Activated T-helper 9 cell treated with anti-CD3 and anti-CD28 coated beads, Interleukin-2, amount 50 U/mL, for 16 hours (primary cell): ENCODE measurements around the gene PYCARD.
A peak's percentile ranks its signal among the peaks of the same experiment; 100 is the strongest.
"Not testable (repeated sequence)": the region's sequence is repeated elsewhere in the genome, so short reads cannot be mapped to it uniquely, and the experiment has no call there.

ENCODE experiments used
- DNase-seq: peaks from one replicate; pipeline ENCODE4 v3.0.0-alpha.2; 2020; ENCODE audit warnings: low read depth

PYCARD gene

GRCh38 chr16:31190818-31191444, 11.6 kb downstream of the PYCARD start:
- no peak for DNase-seq

GRCh38 chr16:31190061-31190460, 12.5 kb downstream of the PYCARD start:
- DNase-seq = no peak

DNA sequence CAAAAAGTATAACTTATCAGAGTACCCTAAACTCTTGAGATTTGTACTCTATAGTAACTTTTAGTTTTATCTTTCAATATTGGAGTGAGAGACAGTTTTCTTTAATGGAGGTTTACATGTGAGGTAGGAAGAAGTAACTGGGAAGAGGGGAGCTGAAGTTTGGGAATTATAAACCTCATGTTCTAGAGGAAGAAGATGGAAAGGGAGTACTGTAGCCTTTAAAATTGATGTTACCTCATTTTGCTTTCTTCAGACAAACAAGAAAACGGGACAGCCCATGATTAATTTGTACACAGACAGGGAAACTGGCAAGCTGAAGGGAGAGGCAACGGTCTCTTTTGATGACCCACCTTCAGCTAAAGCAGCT, 13.2 kb downstream of the PYCARD start:
- DNase-seq = no peak

DNA sequence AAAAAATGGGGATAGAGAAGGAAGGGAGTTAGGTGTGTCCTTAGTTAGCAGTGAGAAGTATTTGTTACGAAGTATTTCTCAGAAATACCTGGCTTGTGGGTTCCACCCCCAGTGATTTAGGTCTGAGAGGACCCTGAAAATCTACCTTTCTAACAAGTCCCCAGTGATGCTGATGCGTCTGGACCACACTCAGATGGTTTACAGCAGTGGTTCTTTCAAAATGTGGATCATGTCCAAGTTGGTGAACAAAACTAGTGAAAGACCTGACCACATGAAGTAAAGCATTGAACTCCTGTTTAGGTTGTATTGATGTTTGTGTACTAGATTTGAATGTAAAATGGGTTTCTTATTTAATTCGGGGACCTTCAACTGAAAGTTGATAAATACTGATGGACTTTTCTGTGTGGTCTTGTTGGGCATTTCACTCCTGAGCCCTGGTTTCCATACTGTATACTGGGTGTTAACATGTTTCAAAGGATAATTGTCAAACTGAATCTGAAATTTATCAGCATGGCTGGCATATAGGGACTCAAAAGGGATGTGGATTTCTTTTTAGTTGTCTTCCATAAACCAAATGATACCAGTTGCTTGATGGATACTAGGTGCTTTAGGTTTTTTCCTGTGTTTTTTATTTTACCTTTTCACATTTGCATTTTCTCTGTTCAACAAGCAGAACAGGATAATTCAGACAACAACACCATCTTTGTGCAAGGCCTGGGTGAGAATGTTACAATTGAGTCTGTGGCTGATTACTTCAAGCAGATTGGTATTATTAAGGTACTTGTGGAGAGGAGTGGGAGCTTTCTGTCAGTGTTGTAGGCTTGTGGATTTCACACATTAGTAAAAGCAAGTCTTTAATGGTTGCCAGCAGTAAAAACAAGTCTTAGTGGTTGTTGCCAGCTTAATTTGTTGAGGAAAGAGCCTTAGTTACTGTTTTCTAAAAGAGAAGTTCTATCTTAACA, 13.8 kb downstream of the PYCARD start:
- no peak for DNase-seq

DNA sequence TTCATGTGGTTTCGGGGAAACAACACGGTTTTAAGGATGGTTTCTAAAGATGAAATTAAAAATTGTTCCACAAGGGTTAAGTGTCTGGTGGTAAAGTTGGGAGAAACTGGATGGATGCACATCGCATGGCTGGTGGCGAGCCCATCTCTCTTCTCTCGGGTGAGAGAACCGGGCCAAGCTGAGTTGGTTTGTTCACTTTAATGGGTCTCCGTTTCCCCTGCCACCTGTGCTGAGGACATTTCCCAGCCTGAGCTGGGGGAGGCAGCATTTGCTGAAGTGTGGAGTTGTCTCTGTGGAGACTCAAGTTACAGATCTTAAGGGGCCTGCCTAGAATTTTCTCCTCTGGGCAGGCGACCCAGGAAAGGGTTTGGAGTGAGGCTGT, 14.8 kb downstream of the PYCARD start:
- DNase-seq = no peak

- DNase-seq = no peak
Observed at GRCh38 chr16:31186930-31187807, 15.4 kb downstream of the PYCARD start.

DNA sequence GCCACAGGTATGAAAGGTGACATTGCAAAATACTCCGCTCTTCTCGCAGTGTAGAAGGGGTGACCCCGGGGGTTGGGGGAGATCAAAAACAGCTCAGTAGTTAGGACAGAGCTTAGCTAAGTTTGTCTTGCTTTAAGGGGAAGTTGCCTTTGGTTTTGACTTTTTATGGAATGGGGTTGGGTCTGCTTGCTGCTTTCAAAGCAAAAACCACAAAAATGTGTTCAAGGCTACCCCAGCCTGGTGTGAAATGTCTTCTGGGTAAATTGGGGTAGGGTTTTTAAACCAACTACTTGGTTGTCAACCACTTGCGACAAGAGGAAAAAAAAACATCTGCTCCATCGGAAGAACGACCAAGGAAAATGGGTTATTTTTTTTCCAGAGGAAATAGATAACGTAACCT, 16.4 kb downstream of the PYCARD start:
- DNase-seq = no peak

DNA sequence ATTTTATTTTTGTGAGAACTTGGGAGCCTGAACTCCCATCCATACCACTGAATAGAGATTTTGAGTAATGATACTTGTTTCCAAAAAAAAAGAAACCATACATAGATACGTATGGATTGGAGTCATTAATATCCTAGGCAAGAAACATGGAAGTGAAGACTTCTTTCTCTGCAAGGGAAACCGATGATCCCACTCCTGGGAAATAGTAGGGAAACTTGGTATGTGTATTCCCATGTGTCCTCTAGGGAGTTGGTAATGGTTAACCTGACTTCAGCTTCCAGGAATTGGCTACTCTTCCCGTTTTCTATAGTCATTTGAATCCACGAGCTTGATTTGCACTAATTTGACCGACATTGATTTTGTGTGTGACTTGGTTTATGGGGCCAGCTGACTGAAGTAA, 17.2 kb downstream of the PYCARD start:
- DNase-seq = no peak

DNA sequence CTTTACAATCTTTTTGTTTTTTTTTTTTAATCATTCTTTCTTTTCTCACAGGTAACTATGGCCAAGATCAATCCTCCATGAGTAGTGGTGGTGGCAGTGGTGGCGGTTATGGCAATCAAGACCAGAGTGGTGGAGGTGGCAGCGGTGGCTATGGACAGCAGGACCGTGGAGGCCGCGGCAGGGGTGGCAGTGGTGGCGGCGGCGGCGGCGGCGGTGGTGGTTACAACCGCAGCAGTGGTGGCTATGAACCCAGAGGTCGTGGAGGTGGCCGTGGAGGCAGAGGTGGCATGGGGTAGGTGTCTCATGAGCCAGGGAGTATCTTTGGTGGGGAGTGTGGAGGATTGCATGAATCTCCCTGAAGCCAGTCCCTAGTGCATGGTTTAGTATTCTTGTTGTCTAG, 17.7 kb downstream of the PYCARD start:
- no peak for DNase-seq

DNA sequence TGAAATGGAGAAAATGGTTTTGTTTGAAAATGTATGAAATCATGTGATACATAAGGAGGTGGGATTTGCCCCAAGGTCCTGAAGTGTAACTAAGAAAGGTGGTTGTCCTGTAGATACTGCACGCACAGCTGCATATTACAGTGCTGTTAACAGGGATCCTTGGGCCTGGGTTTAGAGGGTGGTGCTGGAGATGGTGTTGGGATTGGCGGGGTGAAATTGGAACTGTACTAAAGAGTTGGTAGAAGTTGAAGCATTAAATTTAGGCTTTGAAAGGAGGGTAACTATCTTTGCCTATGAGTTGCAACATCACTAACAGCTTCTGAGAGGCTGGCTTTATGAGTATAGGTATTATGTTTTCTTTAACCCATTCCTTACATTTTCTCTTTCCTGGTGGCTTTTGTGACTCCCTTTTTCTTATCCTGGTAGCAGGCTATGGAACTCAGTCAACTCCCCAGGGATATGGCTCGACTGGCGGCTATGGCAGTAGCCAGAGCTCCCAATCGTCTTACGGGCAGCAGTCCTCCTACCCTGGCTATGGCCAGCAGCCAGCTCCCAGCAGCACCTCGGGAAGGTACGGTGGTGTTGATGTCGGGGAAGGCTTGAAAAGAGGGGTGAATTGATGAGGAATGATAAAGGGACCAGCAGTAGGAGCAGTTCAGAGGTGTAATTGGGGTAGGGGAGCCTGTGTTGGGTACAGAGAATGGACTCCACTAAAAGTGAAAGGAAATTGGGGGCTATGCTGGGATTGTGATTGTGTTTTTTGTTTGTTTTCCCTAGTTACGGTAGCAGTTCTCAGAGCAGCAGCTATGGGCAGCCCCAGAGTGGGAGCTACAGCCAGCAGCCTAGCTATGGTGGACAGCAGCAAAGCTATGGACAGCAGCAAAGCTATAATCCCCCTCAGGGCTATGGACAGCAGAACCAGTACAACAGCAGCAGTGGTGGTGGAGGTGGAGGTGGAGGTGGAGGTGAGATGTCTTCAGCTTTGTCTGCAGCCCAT, 18.8 kb downstream of the PYCARD start:
- DNase-seq = no peak

DNA sequence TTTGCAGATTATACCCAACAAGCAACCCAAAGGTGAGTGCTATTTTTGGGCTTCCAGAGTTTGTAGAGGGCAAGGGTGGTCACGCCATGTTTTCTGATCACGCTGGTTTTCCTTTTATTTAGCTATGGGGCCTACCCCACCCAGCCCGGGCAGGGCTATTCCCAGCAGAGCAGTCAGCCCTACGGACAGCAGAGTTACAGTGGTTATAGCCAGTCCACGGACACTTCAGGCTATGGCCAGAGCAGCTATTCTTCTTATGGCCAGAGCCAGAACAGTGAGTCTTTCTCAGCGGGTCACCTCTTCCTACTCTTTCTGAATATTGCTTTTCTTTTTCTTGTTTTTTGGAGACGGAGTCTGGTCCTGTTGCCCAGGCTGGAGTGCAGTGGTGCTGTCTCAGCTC, 20.2 kb downstream of the PYCARD start:
- DNase-seq = no peak

- DNase-seq = no peak
Observed at GRCh38 chr16:31181102-31181830, 21.3 kb downstream of the PYCARD start.

DNA sequence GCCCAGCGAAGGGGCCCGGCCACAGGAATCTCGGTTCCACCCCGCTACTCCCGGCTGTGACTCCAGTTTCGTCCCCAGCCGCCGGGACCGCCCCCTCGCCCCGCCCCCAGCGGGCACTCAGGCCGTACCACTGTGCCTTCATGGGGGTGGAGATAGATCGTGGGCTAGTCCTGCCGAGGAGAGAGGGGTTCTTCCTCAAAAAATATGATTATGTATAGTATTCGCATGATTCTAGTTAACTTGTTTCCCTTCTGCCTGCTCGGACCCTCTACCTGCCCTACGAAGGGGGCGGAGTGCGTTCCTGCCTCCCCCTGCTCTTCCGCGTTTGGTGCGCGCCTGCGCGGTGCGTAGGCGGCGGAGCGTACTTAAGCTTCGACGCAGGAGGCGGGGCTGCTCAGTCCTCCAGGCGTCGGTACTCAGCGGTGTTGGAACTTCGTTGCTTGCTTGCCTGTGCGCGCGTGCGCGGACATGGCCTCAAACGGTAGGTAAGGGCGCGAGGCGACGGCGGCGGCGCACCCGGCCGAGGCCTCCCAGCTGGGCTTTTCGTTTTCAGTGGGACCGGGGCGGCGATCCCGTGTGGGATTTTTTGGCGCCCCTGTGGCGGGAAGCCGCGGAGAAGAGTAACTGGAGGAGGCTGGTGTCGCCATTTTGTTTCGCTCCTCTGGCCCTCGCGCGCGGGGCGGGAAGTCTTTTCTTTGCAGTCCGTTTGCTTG, 22.7 kb downstream of the PYCARD start, which contains the start of gene FUS:
FUS (plus strand) TSS at position 393 of the 713 bp plus-strand sequence; CDS start at position 469, 76 bp downstream.
- peak; percentile 85 for DNase-seq

- no peak for DNase-seq
Observed at GRCh38 chr16:31179219-31179746, 23.3 kb downstream of the PYCARD start.

DNA sequence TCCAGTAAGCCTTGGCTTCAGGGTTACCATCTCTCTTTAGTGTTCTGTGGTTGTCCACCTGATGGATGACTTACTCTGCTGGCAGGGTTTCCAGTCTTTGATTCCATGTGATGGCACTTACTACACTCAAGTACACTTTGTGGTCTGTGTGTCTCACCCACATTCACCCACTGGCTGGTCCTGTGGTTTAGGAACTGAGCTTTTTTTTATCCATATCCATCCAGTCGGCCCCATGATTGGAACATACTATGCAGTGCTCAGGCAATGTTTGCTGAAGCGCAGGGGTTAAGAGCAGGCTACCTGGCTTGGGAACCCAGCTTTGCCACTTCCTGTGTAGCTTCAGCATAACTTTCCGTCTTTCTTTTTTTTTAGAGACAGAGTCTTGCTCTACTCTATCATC, 25.4 kb downstream of the PYCARD start:
- DNase-seq = no peak

DNA sequence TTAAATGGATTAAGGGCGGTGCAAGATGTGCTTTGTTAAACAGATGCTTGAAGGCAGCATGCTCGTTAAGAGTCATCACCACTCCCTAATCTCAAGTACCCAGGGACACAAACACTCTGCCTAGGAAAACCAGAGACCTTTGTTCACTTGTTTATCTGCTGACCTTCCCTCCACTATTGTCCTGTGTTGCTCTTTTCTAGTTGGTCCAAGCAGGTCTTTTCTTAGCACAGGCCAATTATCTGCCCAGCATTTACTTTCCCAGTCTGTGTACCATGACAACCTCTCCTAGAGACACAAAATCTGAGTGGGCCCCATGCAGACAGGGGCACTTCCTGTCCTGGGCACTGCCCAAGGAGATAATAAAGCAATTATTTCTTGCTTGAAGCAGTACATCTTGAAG, 32.5 kb downstream of the PYCARD start:
- DNase-seq = not testable (repeated sequence)

DNA sequence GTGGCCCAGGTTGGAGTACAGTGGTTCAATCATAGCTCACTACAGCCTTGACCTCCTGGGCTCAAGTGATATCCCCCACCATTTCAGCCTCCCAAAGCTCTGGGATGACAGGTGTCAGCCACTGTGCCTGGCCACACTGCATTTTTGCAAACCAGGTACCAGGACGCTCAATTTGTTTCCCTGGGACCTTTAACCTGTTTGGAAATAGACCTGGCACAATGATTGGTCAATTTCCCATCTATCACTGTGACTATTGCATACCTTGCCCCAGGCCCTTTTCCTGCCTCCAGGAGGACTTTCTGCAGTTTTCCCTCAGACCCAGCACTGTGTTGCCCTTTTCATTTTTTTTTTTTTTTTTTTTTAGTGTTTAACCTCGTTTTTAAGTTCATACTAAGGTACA, 33.7 kb downstream of the PYCARD start:
- DNase-seq = no peak

GRCh38 chr16:31167315-31167714, 35.2 kb downstream of the PYCARD start:
- no peak for DNase-seq

DNA sequence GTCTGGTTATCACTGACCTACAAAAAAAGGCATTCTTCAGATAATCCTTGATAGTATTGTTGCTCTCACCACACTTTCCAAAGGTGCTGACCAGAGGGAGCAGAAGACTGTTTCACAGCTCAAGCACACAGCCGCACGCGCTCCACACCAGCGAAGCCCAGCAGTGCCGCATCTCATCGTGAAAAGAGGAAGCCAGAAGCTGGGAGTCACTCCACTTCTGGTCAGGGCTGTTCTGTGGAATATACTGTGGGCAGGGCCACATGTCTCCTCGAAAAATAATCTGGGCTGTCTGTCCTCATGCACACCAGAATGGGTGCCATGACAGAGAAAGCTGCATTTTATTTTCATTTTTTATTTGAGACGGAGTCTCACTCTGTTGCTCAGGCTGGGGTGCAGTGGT, 45.4 kb downstream of the PYCARD start:
- DNase-seq = no peak
